Right renal pelvis (tissue), 4 donors: ENCODE results near the gene ITIH5. TPM values are rescaled to one million over a fixed set of nuclear protein-coding genes. Genes with fewer than 3 reads are reported as not detected.

Experiments
- DNase-seq, 4 donors: peaks; one replicate each; pipeline ENCODE4 v3.0.0-alpha.2; 2013; ENCODE audit warnings: low read depth in 4 of 4, low spot score in 3 of 4, missing footprints in 1 of 4
- polyA plus RNA-seq, 4 donors: library from polyadenylated mRNA; unstranded; fragments of 120-200 nt; gene quantifications; one replicate each; pipeline ENCODE4 v1.2.1, GENCODE V29; 2013; ENCODE audit not compliant: insufficient read length in 4 of 4

Gene ITIH5
- polyA plus RNA-seq, 4 donors = 22.0 to 29.1 (median 26.6) TPM

- DNase-seq = no peak
These were observed 76.5 kb downstream of the ITIH5 start for GRCh38 chr10:7590271-7590670.

- no peak for DNase-seq
These were observed 77.0 kb downstream of the ITIH5 start for GRCh38 chr10:7589748-7590147.

GRCh38 chr10:7587865-7588188 lies 78.9 kb downstream of the ITIH5 start:
- no peak for DNase-seq

- DNase-seq = no peak
These were observed 79.5 kb downstream of the ITIH5 start for GRCh38 chr10:7587168-7587864.

GRCh38 chr10:7585228-7585627 lies 81.5 kb downstream of the ITIH5 start:
- no peak for DNase-seq

- no peak for DNase-seq
These were observed 83.1 kb downstream of the ITIH5 start for GRCh38 chr10:7583626-7584025.

- DNase-seq = no peak
These were observed 86.2 kb downstream of the ITIH5 start for GRCh38 chr10:7580520-7580919.

GRCh38 chr10:7579681-7580080 lies 87.1 kb downstream of the ITIH5 start:
- no peak for DNase-seq

- no peak for DNase-seq
These were observed 89.2 kb downstream of the ITIH5 start for GRCh38 chr10:7577579-7577978.

- no peak for DNase-seq
These were observed 89.6 kb downstream of the ITIH5 start for GRCh38 chr10:7577176-7577575.

- DNase-seq = no peak
These were observed 90.4 kb downstream of the ITIH5 start for GRCh38 chr10:7576340-7576739.

GRCh38 chr10:7572391-7572790 lies 94.4 kb downstream of the ITIH5 start:
- no peak for DNase-seq

GRCh38 chr10:7571981-7572380 lies 94.8 kb downstream of the ITIH5 start:
- no peak for DNase-seq

- no peak for DNase-seq
These were observed 98.7 kb downstream of the ITIH5 start for GRCh38 chr10:7567911-7568620.

- DNase-seq = no peak
These were observed 99.9 kb downstream of the ITIH5 start for GRCh38 chr10:7566891-7567290.

GRCh38 chr10:7565871-7566270 lies 100.9 kb downstream of the ITIH5 start:
- no peak for DNase-seq

- DNase-seq = no peak
These were observed 103.0 kb downstream of the ITIH5 start for GRCh38 chr10:7563770-7564169.

GRCh38 chr10:7563368-7563767 lies 103.4 kb downstream of the ITIH5 start:
- DNase-seq = no peak

GRCh38 chr10:7561985-7562384 lies 104.8 kb downstream of the ITIH5 start:
- no peak for DNase-seq

- no peak for DNase-seq
These were observed 105.4 kb downstream of the ITIH5 start for GRCh38 chr10:7561216-7561893.

- DNase-seq = no peak
These were observed 106.2 kb downstream of the ITIH5 start for GRCh38 chr10:7560519-7560918.

GRCh38 chr10:7559386-7559785 lies 107.4 kb downstream of the ITIH5 start:
- no peak for DNase-seq
